H1 (cell line): ENCODE measurements around the gene KCNN1.

Experiments
- CTCF ChIP-seq, 3 experiments: IDR thresholded peaks; 1 replicate in 2 of 3; 2 replicates in 1 of 3; pipeline versions ENCODE4 v1.5.1 to v1.6.1; 2011; ENCODE audit warnings: low read length in 3 of 3, mild to moderate bottlenecking in 3 of 3, inconsistent platforms in 2 of 3, low read depth in 1 of 3, moderate library complexity in 1 of 3; ENCODE audit not compliant: insufficient read depth in 1 of 3; ENCODE audit errors: control extremely low read depth in 1 of 3
- EGR1 ChIP-seq: IDR thresholded peaks from 2 replicates; pipeline ENCODE4 v1.6.1; 2011; ENCODE audit warnings: low read depth, low read length, borderline replicate concordance
- RFX5 ChIP-seq: IDR thresholded peaks from 2 replicates; pipeline ENCODE4 v1.6.1; 2011; ENCODE audit warnings: low read depth, low read length, improper control_type of control experiment, borderline replicate concordance
- TF ChIP-seq, protein P1 (sequence below): IDR thresholded peaks from 2 replicates; pipeline ENCODE4 v1.6.1; 2012; ENCODE audit warnings: inconsistent platforms
- TF ChIP-seq, protein P2 (sequence below): IDR thresholded peaks from 2 replicates; pipeline ENCODE4 v1.6.1; 2012; ENCODE audit warnings: low read length, inconsistent platforms
- TF ChIP-seq, protein P3 (sequence below): IDR thresholded peaks from 2 replicates; pipeline ENCODE4 v1.6.1; 2012; ENCODE audit warnings: inconsistent platforms

GRCh38 chr19:17937371-17937900, 29.5 kb upstream of the KCNN1 start:
- no peak for TF ChIP-seq CTCF (IDR thresholded peaks at IDR 0.05; ENCODE audit: control extremely low read depth in 1 of 3, insufficient read depth in 1 of 3, low read depth in 1 of 3, low read length in 3 of 3)
- no peak for TF ChIP-seq EGR1
- TF ChIP-seq, protein P1, sequence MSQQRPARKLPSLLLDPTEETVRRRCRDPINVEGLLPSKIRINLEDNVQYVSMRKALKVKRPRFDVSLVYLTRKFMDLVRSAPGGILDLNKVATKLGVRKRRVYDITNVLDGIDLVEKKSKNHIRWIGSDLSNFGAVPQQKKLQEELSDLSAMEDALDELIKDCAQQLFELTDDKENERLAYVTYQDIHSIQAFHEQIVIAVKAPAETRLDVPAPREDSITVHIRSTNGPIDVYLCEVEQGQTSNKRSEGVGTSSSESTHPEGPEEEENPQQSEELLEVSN = no peak
- TF ChIP-seq, protein P2, sequence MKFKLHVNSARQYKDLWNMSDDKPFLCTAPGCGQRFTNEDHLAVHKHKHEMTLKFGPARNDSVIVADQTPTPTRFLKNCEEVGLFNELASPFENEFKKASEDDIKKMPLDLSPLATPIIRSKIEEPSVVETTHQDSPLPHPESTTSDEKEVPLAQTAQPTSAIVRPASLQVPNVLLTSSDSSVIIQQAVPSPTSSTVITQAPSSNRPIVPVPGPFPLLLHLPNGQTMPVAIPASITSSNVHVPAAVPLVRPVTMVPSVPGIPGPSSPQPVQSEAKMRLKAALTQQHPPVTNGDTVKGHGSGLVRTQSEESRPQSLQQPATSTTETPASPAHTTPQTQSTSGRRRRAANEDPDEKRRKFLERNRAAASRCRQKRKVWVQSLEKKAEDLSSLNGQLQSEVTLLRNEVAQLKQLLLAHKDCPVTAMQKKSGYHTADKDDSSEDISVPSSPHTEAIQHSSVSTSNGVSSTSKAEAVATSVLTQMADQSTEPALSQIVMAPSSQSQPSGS = no peak
- TF ChIP-seq RFX5 = no peak
- TF ChIP-seq, protein P3, sequence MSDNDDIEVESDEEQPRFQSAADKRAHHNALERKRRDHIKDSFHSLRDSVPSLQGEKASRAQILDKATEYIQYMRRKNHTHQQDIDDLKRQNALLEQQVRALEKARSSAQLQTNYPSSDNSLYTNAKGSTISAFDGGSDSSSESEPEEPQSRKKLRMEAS = no peak
